ENCODE data around the gene EEFSEC.

DNA sequence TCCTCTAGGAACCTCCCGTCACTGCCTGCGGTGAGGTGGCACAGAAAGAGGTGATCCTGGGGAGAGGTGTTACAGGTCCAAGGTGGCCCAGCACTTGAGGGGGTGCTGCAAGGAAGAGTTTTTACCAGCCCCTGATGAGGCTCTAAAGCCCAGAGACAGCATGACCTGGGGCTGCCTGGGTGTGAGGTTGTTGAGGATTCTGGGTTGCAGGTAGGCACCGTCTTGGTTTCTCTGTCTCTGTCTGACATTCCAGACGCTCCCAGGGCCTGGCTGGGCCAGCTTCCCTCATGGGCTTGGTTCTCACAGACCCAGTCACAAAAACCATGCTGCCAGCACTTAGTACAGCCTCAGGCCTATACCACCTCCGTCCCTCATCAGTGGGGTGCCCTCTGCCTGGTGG is 282.3 kb downstream of the EEFSEC start:
- TF ChIP-seq, protein P1, sequence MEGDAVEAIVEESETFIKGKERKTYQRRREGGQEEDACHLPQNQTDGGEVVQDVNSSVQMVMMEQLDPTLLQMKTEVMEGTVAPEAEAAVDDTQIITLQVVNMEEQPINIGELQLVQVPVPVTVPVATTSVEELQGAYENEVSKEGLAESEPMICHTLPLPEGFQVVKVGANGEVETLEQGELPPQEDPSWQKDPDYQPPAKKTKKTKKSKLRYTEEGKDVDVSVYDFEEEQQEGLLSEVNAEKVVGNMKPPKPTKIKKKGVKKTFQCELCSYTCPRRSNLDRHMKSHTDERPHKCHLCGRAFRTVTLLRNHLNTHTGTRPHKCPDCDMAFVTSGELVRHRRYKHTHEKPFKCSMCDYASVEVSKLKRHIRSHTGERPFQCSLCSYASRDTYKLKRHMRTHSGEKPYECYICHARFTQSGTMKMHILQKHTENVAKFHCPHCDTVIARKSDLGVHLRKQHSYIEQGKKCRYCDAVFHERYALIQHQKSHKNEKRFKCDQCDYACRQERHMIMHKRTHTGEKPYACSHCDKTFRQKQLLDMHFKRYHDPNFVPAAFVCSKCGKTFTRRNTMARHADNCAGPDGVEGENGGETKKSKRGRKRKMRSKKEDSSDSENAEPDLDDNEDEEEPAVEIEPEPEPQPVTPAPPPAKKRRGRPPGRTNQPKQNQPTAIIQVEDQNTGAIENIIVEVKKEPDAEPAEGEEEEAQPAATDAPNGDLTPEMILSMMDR (IDR thresholded peaks at IDR 0.05) = no peak
- TF ChIP-seq POLR2A (IDR thresholded peaks at IDR 0.05) (no peak), EP300 (IDR thresholded peaks at IDR 0.05) (no peak)
